Measurements from ENCODE around the gene LRRC23. TPM values are rescaled to one million over a fixed set of nuclear protein-coding genes. Genes with fewer than 3 reads are reported as not detected.
"Not testable (repeated sequence)": the region's sequence is repeated elsewhere in the genome, so short reads cannot be mapped to it uniquely, and the experiment has no call there.

Gene LRRC23
- total RNA-seq, 1 donor from 2014 or later, result 5.6 TPM

DNA sequence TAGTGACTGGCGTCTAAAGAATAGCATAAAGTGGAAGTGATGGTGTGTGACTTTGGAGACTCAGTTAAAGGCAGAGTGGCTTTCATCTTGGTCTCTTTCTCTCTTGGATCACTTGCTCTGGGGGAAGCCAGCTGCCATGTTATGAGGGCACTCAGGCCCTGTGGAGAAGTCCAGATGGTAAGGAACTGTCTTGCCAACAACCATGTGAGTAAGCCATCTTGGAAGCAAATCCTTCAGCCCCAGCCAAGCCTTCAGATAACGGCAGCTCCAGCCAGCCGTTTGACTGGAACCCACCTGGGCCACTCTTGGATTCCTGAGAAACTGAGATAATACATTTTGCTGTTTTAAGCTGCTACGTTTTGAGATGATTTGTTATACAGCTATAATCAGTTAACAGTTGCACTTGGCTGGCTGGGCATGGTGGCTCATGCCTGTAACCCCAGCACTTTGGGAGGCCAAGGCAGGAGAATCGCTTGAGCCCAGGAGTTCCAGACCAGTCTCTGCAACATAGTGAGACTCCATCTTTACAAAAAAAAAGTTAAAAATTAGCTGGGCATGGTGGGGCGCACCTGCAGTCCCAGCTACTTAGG is 7.7 kb upstream of the LRRC23 start:
- intact Hi-C loops (cut with micrococcal nuclease), result no loop called here
- H3K4me1 Mint-ChIP-seq (ENCODE audit: low read depth), result peaks cover 16% of the 10 kb centered on the region
- no peak for DNase-seq (ENCODE audit: low spot score)
- H3K27ac Mint-ChIP-seq, result no peak overlapping the region
- peaks cover 1% of the 10 kb centered on the region for H3K36me3 Mint-ChIP-seq (ENCODE audit: low read depth)
- H3K4me3 Mint-ChIP-seq, result no peak overlapping the region
- no peaks in the 10 kb centered on the region for H3K27me3 Mint-ChIP-seq (ENCODE audit: insufficient read depth)
- H3K9me3 Mint-ChIP-seq, result no peaks in the 10 kb centered on the region

DNA sequence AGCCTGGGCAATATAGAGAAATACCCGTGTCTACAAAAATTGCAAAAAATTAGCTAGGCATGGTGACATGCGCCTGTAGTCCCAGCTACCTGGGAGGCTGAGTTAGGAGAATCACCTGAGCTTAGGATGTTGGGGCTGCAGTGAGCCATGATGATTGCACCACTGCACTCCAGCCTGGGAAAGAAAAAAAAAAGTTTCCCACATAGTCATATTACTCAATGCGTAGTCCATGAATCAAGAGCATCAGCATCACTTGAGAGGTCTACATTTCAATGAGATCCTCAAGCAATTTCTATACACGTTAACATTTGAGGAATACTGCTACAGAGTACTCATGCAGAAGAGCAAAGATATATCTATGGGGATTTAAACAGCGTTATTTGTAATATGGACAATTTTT is 5.2 kb upstream of the LRRC23 start:
- intact Hi-C loops (cut with micrococcal nuclease), result no loop called here
- Mint-ChIP-seq H3K27me3 (ENCODE audit: insufficient read depth) (no peaks in the 10 kb centered on the region), H3K27ac (no peak overlapping the region), H3K4me1 (ENCODE audit: low read depth) (peaks cover 11% of the 10 kb centered on the region), H3K36me3 (ENCODE audit: low read depth) (peaks cover 1% of the 10 kb centered on the region), H3K9me3 (no peaks in the 10 kb centered on the region), H3K4me3 (no peak overlapping the region)
- DNase-seq (ENCODE audit: low spot score), result no peak

GRCh38 chr12:6899837-6900519 is 4.6 kb upstream of the LRRC23 start:
- no peak for DNase-seq (ENCODE audit: low spot score)
- H3K27me3 Mint-ChIP-seq (ENCODE audit: insufficient read depth), result no peaks in the 10 kb centered on the region
- H3K36me3 Mint-ChIP-seq (ENCODE audit: low read depth), result peaks cover 1% of the 10 kb centered on the region
- intact Hi-C loops (cut with micrococcal nuclease), result loop anchor here (1.0 kb wide), 1 partner anchor 9 kb away; no protein-coding TSS in a partner anchor
- no peaks in the 10 kb centered on the region for H3K9me3 Mint-ChIP-seq
- peak overlapping the region; percentile 16 for H3K27ac Mint-ChIP-seq
- H3K4me3 Mint-ChIP-seq, result no peak overlapping the region
- peaks cover 11% of the 10 kb centered on the region for H3K4me1 Mint-ChIP-seq (ENCODE audit: low read depth)

- no peak overlapping the region for H3K4me3 Mint-ChIP-seq
- H3K36me3 Mint-ChIP-seq (ENCODE audit: low read depth), result peaks cover 1% of the 10 kb centered on the region
- H3K27ac Mint-ChIP-seq, result no peak overlapping the region
- peaks cover 11% of the 10 kb centered on the region for H3K4me1 Mint-ChIP-seq (ENCODE audit: low read depth)
- H3K27me3 Mint-ChIP-seq (ENCODE audit: insufficient read depth), result no peaks in the 10 kb centered on the region
- intact Hi-C loops (cut with micrococcal nuclease), result no loop called here
- H3K9me3 Mint-ChIP-seq, result no peaks in the 10 kb centered on the region
- DNase-seq (ENCODE audit: low spot score), result no peak
Measured at GRCh38 chr12:6902448-6902847, 2.2 kb upstream of the LRRC23 start.

GRCh38 chr12:6903722-6904121 is 900 bp upstream of the LRRC23 start:
- intact Hi-C loops (cut with micrococcal nuclease), result loop anchor here (1.0 to 2.0 kb wide), 7 partner anchors 11 to 215 kb away; partner anchors contain the start of genes ENO2, LPCAT3, SPSB2 and USP5
- H3K27me3 Mint-ChIP-seq (ENCODE audit: insufficient read depth), result no peaks in the 10 kb centered on the region
- no peak overlapping the region for H3K4me3 Mint-ChIP-seq
- H3K36me3 Mint-ChIP-seq (ENCODE audit: low read depth), result no peaks in the 10 kb centered on the region
- no peak overlapping the region for H3K27ac Mint-ChIP-seq
- H3K9me3 Mint-ChIP-seq, result no peaks in the 10 kb centered on the region
- no peak for DNase-seq (ENCODE audit: low spot score)
- peaks cover 11% of the 10 kb centered on the region for H3K4me1 Mint-ChIP-seq (ENCODE audit: low read depth)

- no peaks in the 10 kb centered on the region for H3K27me3 Mint-ChIP-seq (ENCODE audit: insufficient read depth)
- H3K4me3 Mint-ChIP-seq, result no peak overlapping the region
- H3K36me3 Mint-ChIP-seq (ENCODE audit: low read depth), result no peaks in the 10 kb centered on the region
- H3K4me1 Mint-ChIP-seq (ENCODE audit: low read depth), result no peaks in the 10 kb centered on the region
- DNase-seq (ENCODE audit: low spot score), result no peak
- intact Hi-C loops (cut with micrococcal nuclease), result loop anchor here (2.0 kb wide), 1 partner anchor 217 kb away; the partner anchor contains the start of gene ZNF384
- no peaks in the 10 kb centered on the region for H3K9me3 Mint-ChIP-seq
- no peak overlapping the region for H3K27ac Mint-ChIP-seq
Measured at GRCh38 chr12:6905414-6906040, 905 bp downstream of the LRRC23 start.

GRCh38 chr12:6908141-6908540 is 3.5 kb downstream of the LRRC23 start:
- intact Hi-C loops (cut with micrococcal nuclease); H3K4me1 Mint-ChIP-seq (ENCODE audit: low read depth); DNase-seq (ENCODE audit: low spot score); H3K9me3 Mint-ChIP-seq; H3K36me3 Mint-ChIP-seq (ENCODE audit: low read depth); H3K27me3 Mint-ChIP-seq (ENCODE audit: insufficient read depth); H3K4me3 Mint-ChIP-seq; H3K27ac Mint-ChIP-seq: not testable (repeated sequence)

GRCh38 chr12:6909421-6910145 is 5.0 kb downstream of the LRRC23 start:
- DNase-seq (ENCODE audit: low spot score), result no peak
- no peaks in the 10 kb centered on the region for H3K27me3 Mint-ChIP-seq (ENCODE audit: insufficient read depth)
- H3K4me3 Mint-ChIP-seq, result no peak overlapping the region
- H3K36me3 Mint-ChIP-seq (ENCODE audit: low read depth), result no peaks in the 10 kb centered on the region
- intact Hi-C loops (cut with micrococcal nuclease), result no loop called here
- no peaks in the 10 kb centered on the region for H3K9me3 Mint-ChIP-seq
- H3K27ac Mint-ChIP-seq, result no peak overlapping the region
- H3K4me1 Mint-ChIP-seq (ENCODE audit: low read depth), result peaks cover 17% of the 10 kb centered on the region

DNA sequence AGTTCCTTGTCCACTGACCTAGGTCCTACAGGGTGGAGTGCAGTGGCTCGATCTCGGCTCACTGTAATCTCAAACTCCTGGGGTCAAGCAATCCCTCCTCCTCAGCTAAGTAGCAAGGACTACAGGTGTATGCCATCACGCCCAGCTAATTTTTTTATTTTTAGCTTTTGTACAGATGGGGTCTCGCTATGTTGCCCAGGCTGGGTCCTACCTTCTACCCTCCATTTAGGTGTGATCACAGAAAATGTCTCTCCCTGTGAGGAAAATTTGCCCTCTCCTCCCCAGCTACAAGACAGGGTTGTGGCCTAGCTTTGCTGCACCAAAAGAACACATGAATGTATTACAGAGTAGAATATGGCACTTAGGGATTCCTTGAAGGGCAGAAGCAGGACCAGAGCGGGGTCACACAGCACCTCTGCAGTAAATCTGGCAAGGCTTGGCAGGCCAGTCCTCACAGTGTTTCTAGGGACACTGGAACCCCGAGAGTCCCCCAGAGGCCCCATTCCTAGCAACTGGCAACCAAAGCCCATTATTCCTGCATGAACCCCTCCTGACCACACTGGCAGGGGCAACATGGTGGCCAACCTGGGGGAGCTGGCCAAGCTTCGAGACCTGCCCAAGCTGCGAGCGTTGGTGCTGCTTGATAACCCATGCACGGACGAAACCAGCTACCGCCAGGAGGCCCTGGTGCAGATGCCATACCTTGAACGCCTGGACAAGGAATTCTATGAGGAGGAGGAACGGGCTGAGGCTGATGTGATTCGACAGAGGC is 7.7 kb downstream of the LRRC23 start:
- Mint-ChIP-seq H3K9me3 (no peaks in the 10 kb centered on the region), H3K4me1 (ENCODE audit: low read depth) (peaks cover 43% of the 10 kb centered on the region), H3K27me3 (ENCODE audit: insufficient read depth) (no peaks in the 10 kb centered on the region), H3K36me3 (ENCODE audit: low read depth) (peaks cover 14% of the 10 kb centered on the region), H3K4me3 (peak overlapping the region; percentile 59), H3K27ac (peak overlapping the region; percentile 76)
- no peak for DNase-seq (ENCODE audit: low spot score)
- intact Hi-C loops (cut with micrococcal nuclease), result no loop called here

DNA sequence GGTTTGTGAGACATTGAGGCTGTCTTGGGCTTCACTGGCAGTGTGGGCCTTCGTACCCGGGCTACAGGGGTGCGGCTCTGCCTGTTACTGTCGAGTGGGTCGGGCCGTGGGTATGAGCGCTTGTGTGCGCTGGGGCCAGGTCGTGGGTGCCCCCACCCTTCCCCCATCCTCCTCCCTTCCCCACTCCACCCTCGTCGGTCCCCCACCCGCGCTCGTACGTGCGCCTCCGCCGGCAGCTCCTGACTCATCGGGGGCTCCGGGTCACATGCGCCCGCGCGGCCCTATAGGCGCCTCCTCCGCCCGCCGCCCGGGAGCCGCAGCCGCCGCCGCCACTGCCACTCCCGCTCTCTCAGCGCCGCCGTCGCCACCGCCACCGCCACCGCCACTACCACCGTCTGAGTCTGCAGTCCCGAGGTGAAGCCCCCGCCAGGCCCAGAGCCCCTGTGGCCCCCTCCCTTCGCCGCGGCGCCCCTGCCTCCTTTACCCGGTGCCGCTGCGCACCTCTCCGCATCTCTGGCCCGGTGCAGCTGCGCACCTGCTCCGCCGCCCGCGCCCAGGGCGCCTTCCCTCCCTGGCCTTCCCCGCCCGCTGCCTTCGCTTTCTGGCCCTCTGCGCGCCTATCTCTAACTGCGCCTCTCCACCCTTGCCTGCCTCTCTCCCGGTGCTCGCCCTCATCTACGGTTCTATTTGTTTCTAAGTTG is 9.8 kb downstream of the LRRC23 start, which contains the start of gene ENO2:
TSS of gene ENO2 (plus strand) at position 335 of the 701 bp plus-strand sequence. CDS start 1,253 bp downstream, outside the sequence.
- Mint-ChIP-seq H3K27ac (peak within 1 kb of the TSS; percentile 88), H3K4me1 (ENCODE audit: low read depth) (peaks cover 52% of the 10 kb centered on the region)

GRCh38 chr12:6914947-6915788 is 10.5 kb downstream of the LRRC23 start:
- Mint-ChIP-seq H3K27me3 (ENCODE audit: insufficient read depth) (no peaks in the 10 kb centered on the region), H3K4me3 (peak overlapping the region; percentile 96), H3K27ac (peak overlapping the region; percentile 88), H3K9me3 (no peaks in the 10 kb centered on the region), H3K4me1 (ENCODE audit: low read depth) (peaks cover 60% of the 10 kb centered on the region), H3K36me3 (ENCODE audit: low read depth) (peaks cover 28% of the 10 kb centered on the region)
- no peak for DNase-seq (ENCODE audit: low spot score)
- intact Hi-C loops (cut with micrococcal nuclease), result loop anchor here (1.0 to 2.0 kb wide), 5 partner anchors 9 to 42 kb away; partner anchors contain the start of genes LRRC23 and SPSB2

More for the DNA sequence above, 9.8 kb downstream of the LRRC23 start, which contains the start of gene ENO2:
- peak within 1 kb of the TSS; percentile 96 for H3K4me3 Mint-ChIP-seq
- intact Hi-C loops (cut with micrococcal nuclease), result loop anchor here (1.0 to 2.0 kb wide), 4 partner anchors 10 to 42 kb away; partner anchors contain the start of genes LRRC23 and SPSB2
- peaks cover 20% of the 10 kb centered on the region for H3K36me3 Mint-ChIP-seq (ENCODE audit: low read depth)
- no peaks in the 10 kb centered on the region for H3K9me3 Mint-ChIP-seq
- DNase-seq (ENCODE audit: low spot score), result peak; percentile 77
- no peaks in the 10 kb centered on the region for H3K27me3 Mint-ChIP-seq (ENCODE audit: insufficient read depth)
